DOHH2 (cell line): ENCODE measurements around the gene RIPOR3.

Experiments
- EZH2phosphoT487 ChIP-seq: fragments of 200-600 bp; sonication (generic); IDR thresholded peaks from 2 replicates; pipeline ENCODE4 v1.6.1; 2017; ENCODE audit warnings: borderline replicate concordance, mild to moderate bottlenecking, antibody characterized with exemption, low read length, moderate library complexity, mixed read lengths
- TF ChIP-seq, protein P1 (sequence below): fragments of 200-600 bp; sonication (generic); IDR thresholded peaks from one replicate; pipeline ENCODE4 v1.5.1; 2014; ENCODE audit warnings: antibody characterized with exemption, mild to moderate bottlenecking, low read depth, low read length; ENCODE audit not compliant: poor library complexity, severe bottlenecking

DNA sequence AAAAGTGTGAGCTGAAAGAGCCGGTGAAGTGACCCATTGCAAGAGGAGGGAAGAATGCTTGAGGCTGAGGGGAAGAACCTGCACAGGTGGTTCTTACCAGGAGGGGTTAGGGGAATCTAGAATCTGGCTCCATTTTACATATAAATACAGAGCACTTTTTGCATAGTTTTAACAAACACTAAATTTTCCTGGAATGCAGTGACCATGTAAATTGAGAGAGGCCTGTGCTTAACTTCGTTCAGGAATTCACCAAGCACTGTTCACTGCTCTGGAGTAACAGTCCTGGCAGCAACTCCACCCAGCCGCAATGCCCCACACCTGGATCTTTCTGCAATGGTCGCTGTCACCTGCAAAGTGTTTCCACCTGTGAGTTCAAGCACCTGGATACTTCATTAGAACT, 13.2 kb upstream of the RIPOR3 start:
- TF ChIP-seq, protein P1, sequence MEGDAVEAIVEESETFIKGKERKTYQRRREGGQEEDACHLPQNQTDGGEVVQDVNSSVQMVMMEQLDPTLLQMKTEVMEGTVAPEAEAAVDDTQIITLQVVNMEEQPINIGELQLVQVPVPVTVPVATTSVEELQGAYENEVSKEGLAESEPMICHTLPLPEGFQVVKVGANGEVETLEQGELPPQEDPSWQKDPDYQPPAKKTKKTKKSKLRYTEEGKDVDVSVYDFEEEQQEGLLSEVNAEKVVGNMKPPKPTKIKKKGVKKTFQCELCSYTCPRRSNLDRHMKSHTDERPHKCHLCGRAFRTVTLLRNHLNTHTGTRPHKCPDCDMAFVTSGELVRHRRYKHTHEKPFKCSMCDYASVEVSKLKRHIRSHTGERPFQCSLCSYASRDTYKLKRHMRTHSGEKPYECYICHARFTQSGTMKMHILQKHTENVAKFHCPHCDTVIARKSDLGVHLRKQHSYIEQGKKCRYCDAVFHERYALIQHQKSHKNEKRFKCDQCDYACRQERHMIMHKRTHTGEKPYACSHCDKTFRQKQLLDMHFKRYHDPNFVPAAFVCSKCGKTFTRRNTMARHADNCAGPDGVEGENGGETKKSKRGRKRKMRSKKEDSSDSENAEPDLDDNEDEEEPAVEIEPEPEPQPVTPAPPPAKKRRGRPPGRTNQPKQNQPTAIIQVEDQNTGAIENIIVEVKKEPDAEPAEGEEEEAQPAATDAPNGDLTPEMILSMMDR = no peak
- TF ChIP-seq EZH2phosphoT487 = no peak
